SK-N-MC (cell line): Measurements from ENCODE around the gene RPS6KB2.

ENCODE experiments used
- EZH2 ChIP-seq: fragments of 200-600 bp; sonication (generic); IDR thresholded peaks from one replicate; pipeline ENCODE4 v1.6.1; 2017; ENCODE audit warnings: antibody characterized with exemption
- POLR2AphosphoS5 ChIP-seq: IDR thresholded peaks from 2 replicates; pipeline ENCODE4 v1.6.1; 2012; ENCODE audit warnings: mild to moderate bottlenecking, low read depth, low read length, borderline replicate concordance

DNA sequence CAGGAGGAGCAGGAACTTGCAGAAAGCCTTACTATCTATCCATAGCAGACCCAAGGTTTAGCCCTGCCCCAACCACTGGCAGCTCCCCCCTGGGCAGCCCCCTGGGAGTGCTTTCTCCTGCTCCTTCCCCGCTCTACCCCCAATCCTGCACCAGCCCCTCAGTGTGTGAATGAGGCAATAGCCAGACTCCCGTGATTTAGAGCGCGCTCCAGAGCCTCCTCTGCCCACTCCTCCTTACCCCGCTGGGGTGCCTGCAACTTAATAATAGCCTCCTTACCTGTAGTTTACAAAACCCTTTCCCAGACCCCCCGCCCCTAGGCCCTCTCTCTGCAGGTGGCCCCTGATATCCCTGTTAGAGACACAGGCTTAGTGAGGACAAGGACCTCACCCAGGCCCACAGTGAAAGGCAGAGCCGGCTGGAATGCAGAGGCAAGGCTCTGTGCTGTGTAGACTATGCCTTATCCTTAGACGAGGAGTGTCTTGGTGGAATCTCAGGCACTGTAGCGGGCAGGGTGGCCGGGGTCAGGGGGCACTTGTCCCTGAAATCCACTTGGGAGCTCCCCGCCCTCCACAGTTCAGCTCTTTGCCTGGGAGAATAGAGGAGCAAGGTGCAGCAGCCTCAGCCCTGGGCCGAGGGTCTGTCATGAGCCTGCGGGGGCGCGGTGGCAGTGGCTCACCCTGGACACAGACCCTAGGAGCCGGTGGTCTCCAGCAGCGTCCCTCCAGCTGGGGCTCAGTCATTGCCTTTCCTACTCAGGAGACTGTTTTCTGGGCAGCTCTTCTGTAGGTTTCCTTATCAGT lies 17.1 kb upstream of the RPS6KB2 start:
- TF ChIP-seq POLR2AphosphoS5, result 0 out of 2 replicates have a peak, but pooled peaks have one; percentile 3
- TF ChIP-seq EZH2, result no peak
